GM19395 (cell line): ENCODE measurements around the gene MICAL2.

Experiments used
- ATAC-seq: cut with Tn5 transposase; IDR thresholded peaks from one replicate; pipeline ENCODE4 v1.9.1; 2021; ENCODE audit warnings: mild to moderate bottlenecking, moderate library complexity; ENCODE audit not compliant: unreplicated experiment

The MICAL2 gene

GRCh38 chr11:12098601-12099000 is 11.8 kb upstream of the MICAL2 start:
- no peak for ATAC-seq

DNA sequence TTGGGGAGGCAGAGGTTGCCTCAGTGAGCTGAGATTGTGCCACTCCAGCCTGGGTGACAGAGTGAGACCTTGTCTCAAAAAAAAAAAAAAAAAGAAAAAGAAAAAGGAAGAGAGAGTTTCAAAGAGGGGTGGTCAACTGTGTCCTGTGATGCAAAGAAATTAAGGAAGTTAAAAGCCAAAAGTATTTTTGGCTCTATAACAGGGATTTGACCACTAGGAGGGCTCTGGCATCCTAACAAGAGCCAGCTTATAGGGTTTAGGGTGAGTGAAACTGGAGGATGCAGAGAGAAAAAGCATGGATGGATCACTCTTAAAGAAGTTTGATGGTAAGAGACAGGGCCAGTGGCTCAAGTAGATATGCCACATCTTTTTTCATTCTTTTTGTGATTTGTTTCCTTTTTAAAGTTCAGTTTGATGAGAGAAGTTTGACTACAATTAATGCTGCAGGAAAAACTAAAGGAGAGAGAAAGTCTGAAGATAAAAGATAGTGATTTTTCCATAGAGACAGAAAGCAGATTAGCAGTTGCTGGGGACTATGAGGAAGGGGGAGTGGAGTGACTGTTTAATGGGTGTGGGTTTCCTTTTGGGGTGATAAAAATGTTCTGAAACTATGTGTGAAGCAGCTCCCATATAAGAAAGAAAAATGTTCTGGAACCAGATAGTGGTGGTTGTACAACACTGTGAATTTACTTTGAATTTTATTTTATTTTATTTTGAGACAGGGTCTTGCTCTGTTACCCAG is 11.1 kb upstream of the MICAL2 start:
- no peak for ATAC-seq

DNA sequence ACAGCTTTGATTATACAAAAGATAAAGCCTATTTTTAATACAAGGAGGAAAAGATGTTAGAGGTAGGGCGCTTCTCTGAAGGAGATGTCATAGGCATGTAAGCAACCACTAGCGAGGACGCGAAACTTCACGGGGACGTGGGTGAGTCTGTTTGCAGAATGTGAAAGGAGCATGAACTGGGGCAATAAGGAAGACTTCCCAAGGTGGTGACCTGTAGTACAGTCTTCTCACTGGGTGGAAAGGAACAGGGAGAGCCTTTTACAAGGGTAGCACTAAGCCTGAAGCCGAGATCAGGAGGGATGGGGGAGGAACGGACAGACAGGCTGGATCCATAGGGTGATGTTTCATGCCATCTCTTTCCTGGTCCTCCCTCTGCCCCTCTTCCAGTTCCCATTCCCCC is 10.0 kb upstream of the MICAL2 start:
- no peak for ATAC-seq

DNA sequence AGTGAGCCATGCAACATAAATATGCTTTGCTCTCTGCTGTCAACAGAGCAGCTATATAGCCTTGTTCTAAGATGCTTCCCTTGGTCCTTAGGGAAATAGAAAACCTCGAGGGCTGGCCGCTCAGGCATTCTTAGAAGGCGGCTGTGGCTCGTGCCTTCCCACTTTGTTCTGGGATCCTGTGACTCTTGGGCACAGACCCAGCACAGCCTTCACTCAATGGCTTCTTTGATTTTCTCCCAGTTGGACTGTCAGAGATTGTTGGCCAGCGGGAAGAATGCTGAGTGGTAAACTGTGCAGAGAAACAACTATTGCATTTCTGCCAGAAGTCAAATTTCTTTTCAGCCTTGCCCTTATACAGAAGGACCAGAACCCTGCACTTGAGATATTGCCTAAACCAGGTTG is 9.5 kb upstream of the MICAL2 start:
- no peak for ATAC-seq

- no peak for ATAC-seq
These were observed 9.1 kb upstream of the MICAL2 start for GRCh38 chr11:12101318-12101717.

GRCh38 chr11:12102588-12103410 is 7.6 kb upstream of the MICAL2 start:
- ATAC-seq: no peak

DNA sequence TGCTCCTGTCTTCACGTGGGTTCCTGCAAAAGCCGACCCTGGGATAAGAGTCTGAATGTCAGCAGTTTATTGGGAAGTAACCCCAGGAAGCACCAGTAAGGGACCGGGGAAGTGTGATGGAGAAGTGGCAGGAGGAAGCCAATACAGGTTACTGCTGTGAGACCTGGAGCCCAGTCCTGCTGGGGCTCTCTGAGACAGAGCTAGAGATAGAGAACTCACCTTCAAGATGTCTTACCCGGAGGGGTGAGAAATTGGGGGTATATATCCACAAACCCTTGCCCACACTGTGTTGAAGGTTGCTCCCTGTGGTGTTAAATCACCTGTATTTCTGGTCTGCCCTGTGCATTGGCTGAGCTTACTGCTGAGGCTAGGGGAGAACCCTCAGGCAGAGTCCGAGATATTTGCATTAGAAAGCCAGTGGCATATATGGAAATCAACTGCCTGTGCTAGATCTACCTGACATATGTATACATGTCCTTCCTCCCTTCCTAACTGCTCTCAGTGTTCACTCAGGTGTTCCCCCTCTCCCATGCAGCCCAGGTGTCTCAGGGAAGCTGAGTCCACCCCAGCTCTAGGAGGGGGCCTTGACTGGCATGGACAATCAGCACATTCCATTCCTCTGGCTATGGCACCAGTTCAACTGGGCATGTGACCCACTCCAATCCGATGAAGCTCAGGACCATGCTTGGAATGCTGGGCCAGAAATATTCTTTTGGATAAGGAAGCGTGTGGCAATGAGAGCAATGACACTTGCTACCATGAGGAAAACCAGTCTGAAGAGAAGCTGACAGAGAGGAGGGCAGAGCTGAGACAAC is 6.8 kb upstream of the MICAL2 start:
- no peak for ATAC-seq

DNA sequence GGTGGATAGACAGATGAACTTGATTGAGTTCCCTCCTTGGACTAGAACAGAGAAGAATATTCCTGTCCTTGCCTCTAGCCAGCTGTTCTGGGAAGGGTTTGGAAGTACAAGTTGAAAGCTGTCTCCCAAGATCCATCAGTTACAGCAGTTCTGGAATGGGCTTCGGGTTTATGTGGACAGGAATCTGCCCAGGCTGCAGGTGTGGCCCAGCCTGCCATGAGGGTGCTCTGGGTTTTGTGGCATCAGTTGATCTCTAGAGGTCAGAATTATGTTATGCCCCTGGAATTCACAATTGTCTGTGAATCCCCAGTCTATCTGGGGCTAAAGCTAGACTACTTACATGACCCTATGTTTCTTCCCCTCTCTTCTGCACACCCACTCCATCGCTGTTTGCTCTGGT is 4.9 kb upstream of the MICAL2 start:
- ATAC-seq: no peak

GRCh38 chr11:12106101-12106500 is 4.3 kb upstream of the MICAL2 start:
- ATAC-seq: no peak

GRCh38 chr11:12106501-12106900 is 3.9 kb upstream of the MICAL2 start:
- no peak for ATAC-seq

DNA sequence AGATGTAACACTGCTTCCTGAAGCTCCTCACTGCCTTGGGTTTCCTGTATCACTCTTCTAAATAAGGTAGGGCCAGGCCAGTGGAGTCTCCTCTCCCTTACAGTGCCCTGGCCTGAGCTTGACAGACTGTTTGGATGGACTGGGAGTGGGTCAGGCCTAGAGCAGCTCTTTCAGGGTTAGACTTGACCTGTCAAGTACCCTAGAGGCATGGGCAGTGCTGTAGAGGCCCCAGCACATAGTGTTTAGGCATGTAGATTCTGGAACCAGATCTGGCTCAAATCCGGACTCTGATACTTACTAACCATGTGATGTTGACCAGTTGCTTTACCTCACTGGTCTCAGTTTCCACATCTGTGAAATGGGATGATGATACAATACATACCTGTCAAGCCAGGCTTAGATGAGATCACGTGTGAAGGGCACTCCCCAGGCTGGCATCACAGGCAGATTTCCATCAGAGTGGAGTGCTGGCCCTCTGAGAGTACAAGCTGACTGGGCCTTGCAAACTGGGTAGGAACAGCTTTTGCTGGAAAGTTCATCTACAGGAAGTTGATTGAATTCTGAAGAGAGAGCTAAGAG is 1.4 kb upstream of the MICAL2 start:
- no peak for ATAC-seq

GRCh38 chr11:12109591-12110196 is 696 bp upstream of the MICAL2 start:
- no peak for ATAC-seq

GRCh38 chr11:12110714-12111548 is 541 bp downstream of the MICAL2 start:
- peak; percentile 52 for ATAC-seq

DNA sequence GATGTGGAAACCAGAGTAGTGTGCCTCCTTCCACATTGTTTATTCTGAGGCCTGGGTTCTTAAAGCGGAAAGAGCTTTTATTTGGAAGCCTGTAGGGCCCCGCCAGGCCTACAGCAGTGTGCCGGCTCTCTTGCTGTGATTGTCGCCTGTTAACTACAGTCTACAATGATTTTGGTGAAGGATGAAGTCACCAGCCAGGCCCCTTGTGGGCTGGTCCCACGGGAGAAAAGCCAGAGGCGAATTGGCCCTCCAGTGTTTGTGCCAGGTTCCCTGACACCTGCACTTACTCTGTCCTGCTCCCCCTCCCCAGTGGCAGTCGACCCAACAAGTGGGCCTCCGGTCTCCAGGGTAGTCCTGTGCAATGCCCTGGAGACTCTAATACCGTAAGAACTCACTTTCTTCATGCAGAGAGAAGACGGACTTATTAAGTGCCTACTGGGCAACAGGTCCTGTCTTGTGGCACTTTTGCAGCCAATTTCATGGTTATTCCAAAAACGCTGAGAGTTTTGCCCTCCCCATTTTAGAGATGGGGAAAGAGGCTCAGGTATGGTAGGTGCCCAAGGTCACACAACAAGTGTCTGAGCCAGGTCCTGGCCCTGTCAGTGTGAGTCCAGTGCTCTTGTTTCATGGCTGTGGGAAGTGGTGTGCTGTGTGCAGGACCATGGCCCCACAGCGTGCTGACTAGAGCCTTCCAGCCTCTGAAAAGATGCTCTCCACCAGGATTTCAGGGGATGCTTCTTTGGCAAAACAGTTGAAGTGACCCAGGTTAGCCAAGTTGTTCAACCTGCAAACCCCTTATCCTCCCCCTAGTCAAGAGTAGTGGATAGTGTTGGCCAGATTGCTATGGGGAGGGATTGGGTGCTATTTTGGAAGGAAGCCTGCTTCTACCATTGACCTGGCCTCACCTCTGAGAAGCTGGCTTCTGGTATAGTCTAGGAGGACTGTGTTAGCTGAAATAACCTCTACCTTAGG is 1.4 kb downstream of the MICAL2 start:
- ATAC-seq: no peak

GRCh38 chr11:12112750-12113149 is 2.4 kb downstream of the MICAL2 start:
- no peak for ATAC-seq

DNA sequence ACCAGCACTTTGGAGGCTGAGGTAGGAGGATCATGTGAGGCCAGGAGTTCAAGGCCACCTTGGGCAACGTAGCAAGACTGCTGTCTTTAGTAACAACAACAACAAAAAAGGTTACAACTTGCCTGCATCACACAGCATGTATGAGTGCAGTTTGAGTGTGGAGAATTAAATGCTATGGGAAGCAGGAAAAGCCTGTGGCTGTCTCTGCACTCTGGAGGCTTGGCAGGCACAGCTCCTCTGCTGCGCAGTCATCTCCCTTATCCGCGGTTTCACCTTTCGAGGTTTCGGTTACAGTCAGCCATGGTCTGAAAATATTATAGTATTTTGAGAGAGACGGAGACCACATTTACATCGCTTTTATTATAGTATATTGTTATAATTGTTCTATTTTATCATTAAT is 2.9 kb downstream of the MICAL2 start:
- no peak for ATAC-seq

DNA sequence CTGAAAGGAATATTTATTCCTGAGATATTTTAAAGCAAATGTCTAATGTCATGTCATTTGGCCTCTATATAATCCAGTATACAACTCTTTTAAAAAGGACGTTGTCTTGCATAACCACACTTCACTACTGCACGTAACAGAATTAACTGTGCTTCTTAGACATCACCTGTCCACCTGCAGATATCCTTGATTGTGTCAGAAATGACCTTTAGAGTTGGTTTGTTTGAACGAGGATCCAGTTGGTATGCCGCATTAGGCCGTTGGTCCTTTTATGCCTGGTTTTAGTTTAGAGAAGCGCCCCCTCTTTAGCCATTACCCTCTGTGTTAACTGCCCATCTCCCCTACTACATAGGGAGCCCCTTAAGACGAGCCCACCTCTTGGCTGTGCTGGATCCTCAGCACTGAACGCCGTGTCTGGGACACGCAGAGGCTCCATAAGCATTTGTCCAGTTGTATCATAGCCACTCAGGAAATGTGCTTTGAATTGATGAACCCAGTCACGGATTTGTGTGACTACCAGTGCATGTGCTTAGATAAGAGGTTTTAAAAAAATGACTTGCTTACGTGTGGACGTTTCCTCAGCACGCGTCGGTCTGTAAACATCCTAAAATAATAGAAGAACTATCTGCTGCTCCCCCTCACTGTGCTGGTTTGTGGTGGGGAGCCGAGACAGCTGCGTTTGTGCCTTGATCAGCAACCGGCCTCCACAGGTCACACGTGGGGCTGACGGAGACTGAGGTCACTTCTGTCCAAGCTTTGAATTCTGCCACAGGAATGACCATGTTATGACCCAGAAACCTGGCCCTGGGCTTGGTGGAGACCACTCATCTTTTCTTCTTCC is 4.0 kb downstream of the MICAL2 start:
- no peak for ATAC-seq
